GM20431 (cell line): ENCODE results near the gene MT1M.
"Not testable (repeated sequence)": the region's sequence is repeated elsewhere in the genome, so short reads cannot be mapped to it uniquely, and the experiment has no call there.

ENCODE experiments used
- in situ Hi-C: fragments of 300-500 bp; cut with MseI, MboI; formaldehyde crosslinking; loops from one replicate; pipeline ENCODE4 v1.15.0; 2020; ENCODE audit warnings: low sequenced_read_pairs; ENCODE audit not compliant: unreplicated experiment

The MT1M gene

DNA sequence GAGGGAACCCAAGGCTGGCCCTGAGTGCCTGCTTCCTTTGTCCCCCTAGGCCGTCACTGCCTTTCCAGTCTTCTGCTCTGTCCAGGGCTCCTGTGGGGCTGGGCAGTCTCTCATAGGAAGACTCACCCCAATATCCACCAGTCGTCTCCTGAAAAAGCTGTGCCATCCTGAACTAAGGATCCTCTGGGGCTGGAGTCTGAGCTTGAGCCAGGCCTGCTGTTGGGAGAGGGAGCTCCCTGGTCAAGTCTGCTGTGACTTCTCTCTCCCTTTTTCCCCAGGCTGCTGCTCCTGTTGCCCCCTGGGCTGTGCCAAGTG is 38.1 kb downstream of the MT1M start:
- in situ Hi-C loops = no loop called here

DNA sequence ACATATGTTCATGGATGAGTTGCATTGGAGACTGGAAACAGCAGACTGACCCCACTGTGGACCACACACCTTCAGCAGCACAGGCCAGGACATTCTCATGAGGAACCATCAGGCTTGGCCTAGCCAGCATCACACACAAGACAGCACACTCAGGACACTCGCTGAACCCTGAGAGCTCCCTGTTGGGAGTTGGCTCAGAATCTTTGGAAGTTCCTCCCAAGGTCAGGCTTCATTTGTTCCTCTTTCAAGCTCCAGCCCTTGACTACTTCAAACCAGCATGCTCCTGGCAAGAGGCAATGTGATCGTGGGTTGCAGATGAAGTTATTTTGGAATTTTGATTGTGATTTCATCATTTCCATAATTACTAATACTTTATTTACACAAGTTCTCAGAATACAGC is 39.2 kb downstream of the MT1M start:
- in situ Hi-C loops = not testable (repeated sequence)

DNA sequence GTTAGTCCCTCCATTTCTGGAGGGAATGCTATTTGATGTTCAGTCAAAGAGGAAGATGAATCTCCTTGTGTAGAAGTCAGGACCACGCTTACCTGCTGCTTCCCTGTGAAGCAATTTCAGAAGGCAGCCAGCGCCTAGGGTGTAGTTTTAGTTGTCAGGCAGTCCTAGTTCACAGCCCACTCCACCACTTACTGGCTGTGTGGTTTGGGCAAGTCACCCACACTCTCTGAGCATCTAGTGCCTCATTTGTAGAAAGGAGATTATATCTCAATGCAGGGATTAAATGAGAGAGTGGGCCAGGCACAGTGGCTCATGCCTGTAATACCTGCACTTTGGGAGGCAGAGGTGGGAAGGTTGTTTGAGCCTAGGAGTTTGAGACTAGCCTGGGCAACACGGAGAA is 39.7 kb downstream of the MT1M start:
- in situ Hi-C loops = not testable (repeated sequence)

DNA sequence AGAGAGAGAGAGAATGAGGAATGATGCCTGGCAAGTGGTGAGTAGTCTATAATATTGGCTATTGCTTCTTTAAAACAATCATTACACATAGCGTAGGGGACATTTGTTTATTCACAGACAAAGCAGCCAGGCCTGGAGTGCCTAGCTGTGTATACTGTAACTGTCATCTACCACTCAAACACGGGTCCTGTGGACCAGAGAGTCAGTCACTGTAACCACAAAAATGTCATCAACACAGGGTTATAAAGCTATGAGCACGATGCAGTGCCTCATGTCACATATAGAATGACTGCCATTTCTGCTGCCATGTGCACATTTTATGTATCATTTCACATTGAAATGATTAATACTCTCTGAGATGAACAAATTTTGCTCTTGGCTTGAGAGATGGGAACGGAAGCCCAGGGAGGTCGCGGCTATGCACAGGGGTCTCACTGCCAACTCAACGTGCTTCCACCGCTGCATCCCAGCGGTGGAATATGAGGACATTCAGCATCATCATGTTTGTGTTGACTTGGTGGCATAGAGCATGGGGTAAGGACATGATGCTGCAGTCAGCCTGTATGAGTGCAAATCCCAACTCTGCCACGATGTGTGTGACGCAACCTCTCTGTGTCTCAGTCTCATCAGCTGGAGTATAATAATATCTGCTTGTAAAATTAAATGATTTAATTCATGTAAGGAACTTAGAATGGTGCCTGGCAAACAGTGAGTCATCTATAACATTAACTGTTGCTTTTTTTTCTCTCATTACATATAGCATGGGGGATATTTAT is 40.5 kb downstream of the MT1M start:
- in situ Hi-C loops = no loop called here

DNA sequence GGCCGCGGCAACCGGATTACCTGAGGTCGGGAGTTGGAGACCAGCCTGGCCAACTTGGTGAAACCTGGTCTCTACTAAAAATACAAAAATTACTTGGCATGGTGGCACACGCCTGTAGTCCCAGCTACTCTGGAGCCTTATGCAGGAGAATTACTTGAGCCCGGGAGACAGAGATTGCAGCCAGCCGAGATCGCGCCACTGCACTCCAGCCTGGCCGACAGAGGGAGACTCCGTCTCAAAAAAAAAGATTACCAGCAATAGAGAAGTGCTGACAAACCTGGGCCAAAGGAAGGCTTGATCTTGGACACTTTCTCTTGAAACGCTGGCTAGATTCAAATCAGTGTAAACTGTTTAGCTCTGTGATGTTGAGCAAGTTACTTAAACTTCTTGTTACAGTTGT is 41.5 kb downstream of the MT1M start:
- in situ Hi-C loops = no loop called here

DNA sequence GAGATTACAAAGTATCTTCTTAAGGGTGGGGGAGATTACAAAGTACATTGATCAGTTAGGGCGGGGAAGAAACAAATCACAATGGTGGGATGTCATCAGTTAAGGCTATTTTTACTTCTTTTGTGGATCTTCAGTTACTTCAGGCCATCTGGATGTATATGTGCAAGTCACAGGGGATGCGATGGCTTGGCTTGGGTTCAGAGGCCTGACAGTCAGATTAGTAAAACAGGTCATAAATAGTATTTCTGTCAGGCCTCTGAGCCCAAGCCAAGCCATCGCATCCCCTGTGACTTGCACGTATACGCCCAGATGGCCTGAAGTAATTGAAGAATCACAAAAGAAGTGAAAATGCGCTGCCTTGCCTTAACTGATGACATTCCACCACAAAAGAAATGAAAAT is 42.1 kb downstream of the MT1M start:
- in situ Hi-C loops = not testable (repeated sequence)

DNA sequence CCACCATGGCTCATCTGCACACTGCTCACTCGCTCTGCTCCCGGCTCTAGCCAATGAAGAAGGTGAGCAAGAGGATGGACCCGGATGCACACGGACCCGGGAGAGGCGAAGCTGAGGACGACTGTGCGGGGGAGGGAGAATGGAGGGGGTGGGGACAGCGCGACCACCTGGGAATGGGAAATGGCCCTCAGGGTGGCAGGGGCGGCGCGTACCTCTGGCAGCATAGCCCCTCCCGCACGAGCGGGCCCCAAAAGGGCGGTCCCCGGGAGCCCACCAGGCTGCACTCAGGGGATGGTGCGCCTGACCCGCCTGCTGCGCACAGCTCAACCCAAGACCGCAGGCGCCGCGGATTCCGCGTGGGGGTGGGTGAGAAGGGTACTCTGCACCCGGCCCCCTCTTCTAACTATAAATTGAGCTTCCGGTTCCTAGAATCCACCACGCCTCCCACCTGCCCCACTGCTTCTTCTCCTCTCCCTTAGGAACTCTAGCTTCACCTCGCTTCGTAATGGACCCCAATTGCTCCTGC is 43.3 kb downstream of the MT1M start:
- in situ Hi-C loops = no loop called here

DNA sequence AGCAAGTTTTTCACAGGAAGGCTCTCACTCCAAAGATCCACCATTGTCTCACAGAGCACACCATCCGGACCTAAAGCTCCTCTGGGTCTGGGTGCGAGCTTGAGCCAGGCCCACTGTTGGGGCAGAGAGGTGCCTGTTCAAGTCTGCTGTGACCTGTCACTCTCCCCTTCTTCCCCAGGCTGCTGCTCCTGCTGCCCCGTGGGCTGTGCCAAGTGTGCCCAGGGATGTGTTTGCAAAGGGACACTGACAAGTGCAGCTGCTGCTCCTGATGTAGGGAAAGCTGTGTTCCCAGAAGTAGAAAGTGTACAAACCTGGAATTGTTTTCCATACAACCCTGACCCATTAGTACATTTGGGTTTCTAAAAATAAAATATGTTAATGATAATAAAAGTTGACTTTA is 45.0 kb downstream of the MT1M start:
- in situ Hi-C loops = no loop called here

DNA sequence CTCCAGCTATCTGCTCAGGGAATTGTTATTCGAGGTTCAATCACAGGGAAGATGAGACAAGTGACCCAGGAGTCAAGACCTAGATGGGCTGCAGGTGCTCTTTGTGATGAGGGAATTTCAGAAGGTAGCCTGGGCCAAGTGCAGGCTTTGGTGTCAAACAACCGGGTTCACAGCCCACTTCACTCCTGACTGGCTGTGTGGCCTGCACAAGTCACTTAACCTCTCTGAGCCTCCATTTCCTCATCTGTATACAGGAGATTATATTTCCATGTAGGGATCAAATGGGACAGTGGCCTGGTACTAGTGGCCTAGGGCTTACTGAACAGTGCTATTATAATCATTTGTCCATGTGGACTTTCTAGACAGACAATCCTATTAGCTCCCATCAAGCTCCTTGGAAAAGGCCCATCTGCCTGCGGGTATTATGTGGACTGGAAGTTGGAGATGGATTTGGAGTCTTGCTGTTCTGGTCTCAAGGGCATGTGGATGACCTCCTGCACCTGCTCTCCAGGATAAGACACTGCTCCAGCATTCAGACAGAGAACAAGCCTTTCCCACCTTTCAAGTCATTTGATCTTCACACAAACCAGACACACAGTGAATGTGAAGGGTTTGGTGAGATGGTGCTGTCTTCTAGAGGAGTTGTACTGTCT is 46.7 kb downstream of the MT1M start:
- in situ Hi-C loops = no loop called here

DNA sequence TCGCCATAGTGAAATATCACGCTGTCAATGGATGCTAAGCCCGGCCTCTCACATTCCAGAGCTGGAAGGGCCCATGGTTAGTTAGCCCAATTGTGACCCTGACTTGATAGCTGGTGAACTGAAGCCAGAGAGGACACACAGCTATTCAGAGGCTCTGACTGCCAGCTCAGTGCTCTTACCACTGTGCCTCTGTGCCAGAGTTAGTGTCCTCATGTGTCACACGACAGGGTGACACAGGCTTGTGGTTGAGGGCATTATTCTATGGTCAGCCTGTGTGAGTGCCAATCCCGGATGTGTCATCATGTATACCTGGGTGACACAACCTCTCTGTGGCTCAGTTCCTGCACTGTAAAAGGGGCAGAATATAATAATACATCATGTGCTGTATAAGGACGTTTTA is 47.4 kb downstream of the MT1M start:
- in situ Hi-C loops = no loop called here

DNA sequence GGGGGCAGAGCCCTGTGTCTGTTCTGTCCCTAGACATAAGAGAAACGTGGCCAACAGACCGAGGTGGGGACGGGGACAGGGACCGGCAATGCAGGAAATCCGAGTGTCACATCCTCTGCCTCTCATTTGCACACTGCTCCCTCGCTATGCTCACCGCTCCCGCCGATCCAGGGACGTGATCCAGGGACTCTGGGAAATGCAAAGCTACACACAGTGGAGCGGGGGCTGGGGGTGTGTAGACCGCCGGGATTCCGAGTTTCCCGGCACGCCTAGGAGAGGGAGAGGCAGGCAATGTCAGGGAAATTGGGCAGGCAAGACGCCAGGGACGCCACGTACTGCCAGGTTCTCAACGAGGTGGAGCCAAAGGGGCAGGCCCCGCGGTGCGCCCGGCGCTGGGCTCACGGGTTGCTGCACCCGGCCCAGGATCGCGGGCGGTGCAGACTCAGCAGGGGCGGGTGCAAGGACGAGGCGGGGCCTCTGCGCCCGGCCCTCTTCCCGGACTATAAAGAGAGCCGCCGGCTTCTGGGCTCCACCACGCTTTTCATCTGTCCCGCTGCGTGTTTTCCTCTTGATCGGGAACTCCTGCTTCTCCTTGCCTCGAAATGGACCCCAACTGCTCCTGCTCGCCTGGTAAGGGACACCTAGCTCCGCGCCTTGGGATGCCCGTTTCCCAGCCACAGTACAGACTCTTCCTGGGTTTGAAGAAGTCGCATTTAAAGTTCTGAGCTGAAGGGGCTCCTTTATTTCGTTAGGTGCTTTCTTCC is 49.7 kb downstream of the MT1M start, which contains the start of gene MT1X:
Gene MT1X (plus strand): TSS at position 532 of the 764 bp plus-strand sequence. CDS start 71 bp downstream, at position 603.
- in situ Hi-C loops = no loop called here

DNA sequence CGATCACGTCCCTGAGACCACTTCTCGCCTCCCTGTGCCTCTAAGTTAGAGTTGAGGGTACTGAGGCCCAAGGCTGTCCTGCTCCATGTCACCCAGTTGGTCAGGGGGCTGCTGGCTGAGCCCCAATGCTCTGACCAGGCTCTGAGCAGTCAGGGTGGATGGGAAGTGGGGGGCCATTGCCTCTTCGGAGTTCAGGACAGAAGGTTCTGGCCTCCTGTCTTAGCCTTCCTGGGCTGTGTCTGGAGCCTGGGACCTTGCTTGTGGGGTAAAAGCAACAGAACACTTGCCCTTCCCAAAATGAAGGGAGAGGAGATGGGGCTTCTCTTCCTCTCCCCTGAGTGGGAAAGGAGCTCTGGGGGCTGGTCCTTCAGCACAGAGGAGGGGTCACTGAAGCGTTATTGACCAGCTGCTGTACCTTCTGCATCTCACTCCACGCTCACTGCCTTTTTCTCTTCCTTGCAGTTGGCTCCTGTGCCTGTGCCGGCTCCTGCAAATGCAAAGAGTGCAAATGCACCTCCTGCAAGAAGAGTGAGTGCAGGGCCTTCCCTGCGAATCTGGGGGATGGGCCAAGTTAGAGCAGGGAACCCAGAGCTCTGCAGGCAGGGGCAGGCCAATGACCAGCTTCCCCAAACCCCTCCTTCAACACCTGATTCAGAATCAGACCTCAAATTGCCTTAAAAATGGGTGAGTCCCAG is 50.4 kb downstream of the MT1M start:
- in situ Hi-C loops = no loop called here
